Endothelial cell of umbilical vein (primary cell): Measurements from ENCODE around the gene PTCD1. TPM values are rescaled to one million over a fixed set of nuclear protein-coding genes. Genes with fewer than 3 reads are reported as not detected.

Experiments used
- BruUV-seq: library from RNA; stranded (reverse); fragments of 400-500 nt; replicated peaks from 2 replicates; lab custom pipeline; 2021; lab: Mats Ljungman, UMichigan
- CTCF ChIA-PET: fragments of 300-600, 350-600 bp; sonication (Branson Sonifier 250); formaldehyde crosslinking; loops from one replicate; lab custom pipeline; 2021; ENCODE audit warnings: antibody characterized with exemption, inconsistent platforms; lab: Charles Lee
- POLR2A ChIA-PET: fragments of 300-600, 350-600 bp; sonication (Branson Sonifier 250); formaldehyde crosslinking; loops from one replicate; lab custom pipeline; 2021; ENCODE audit warnings: antibody characterized with exemption, inconsistent platforms; lab: Charles Lee
- DNase-seq: peaks from one replicate; pipeline ENCODE4 v3.0.0-alpha.2; 2011; ENCODE audit warnings: low read depth, low spot score
- FAIRE-seq: peaks from 2 replicates; lab custom pipeline; 2011; peaks lifted over from hg19 to GRCh38; lab: Jason Lieb, UNC
- H2AFZ ChIP-seq: 2 replicates; pipeline ENCODE4 v1.6.0; 2012; ENCODE audit warnings: low read depth, low read length, control low read depth, inconsistent platforms
- H3K27ac ChIP-seq: 2 replicates; pipeline ENCODE4 v1.5.1; 2011; ENCODE audit warnings: low read depth, mild to moderate bottlenecking, control low read depth, low read length, moderate library complexity; ENCODE audit not compliant: insufficient read depth
- H3K27me3 ChIP-seq, 2 experiments: 2 replicates each; pipeline versions ENCODE4 v1.6.0 to v1.6.1; 2011; ENCODE audit warnings: low read length in 2 of 2, mixed read lengths in 1 of 2; ENCODE audit not compliant: control insufficient read depth in 2 of 2, insufficient read depth in 2 of 2
- H3K36me3 ChIP-seq, 2 experiments: 2 replicates in 1 of 2; 3 replicates in 1 of 2; pipeline ENCODE4 v1.5.1; 2011; ENCODE audit warnings: low read length in 2 of 2, mild to moderate bottlenecking in 1 of 2, moderate library complexity in 1 of 2; ENCODE audit not compliant: control insufficient read depth in 2 of 2, insufficient read depth in 2 of 2; ENCODE audit errors: extremely low read depth in 1 of 2
- H3K4me1 ChIP-seq: 3 replicates; pipeline ENCODE4 v1.5.1; 2011; ENCODE audit warnings: mild to moderate bottlenecking, low read length; ENCODE audit not compliant: control insufficient read depth, insufficient read depth; ENCODE audit errors: extremely low read depth
- H3K4me2 ChIP-seq: 2 replicates; pipeline ENCODE4 v1.6.1; 2011; ENCODE audit warnings: low read length, control low read depth, mixed read lengths; ENCODE audit not compliant: insufficient read depth
- H3K4me3 ChIP-seq, 3 experiments: fragments of 200-600 bp in 1 of 3; sonication (generic), shearing (Covaris generic) in 1 of 3; replicated peaks in 1 of 3; 2 replicates each; pipeline ENCODE4 v1.5.1; 2011 to 2016; ENCODE audit warnings: control low read depth in 3 of 3, low read length in 3 of 3, mild to moderate bottlenecking in 2 of 3, inconsistent platforms in 1 of 3, low read depth in 1 of 3, moderate library complexity in 1 of 3; ENCODE audit not compliant: insufficient read depth in 1 of 3
- H3K79me2 ChIP-seq: 2 replicates; pipeline ENCODE4 v1.6.0; 2012; ENCODE audit warnings: low read length, inconsistent platforms; ENCODE audit not compliant: control insufficient read depth, insufficient read depth
- H3K9ac ChIP-seq: replicated peaks from 2 replicates; pipeline ENCODE3; 2011; ENCODE audit warnings: low read length, control low read depth; ENCODE audit not compliant: insufficient read depth; ENCODE audit errors: extremely low read depth
- H3K9me1 ChIP-seq: replicated peaks from 3 replicates; pipeline ENCODE4 v1.6.0; 2011; ENCODE audit warnings: mild to moderate bottlenecking, low read length; ENCODE audit not compliant: control insufficient read depth, insufficient read depth; ENCODE audit errors: extremely low read depth
- H3K9me3 ChIP-seq: replicated peaks from 2 replicates; pipeline ENCODE4 v1.5.1; 2012; ENCODE audit warnings: low read length, inconsistent platforms; ENCODE audit not compliant: control insufficient read depth, insufficient read depth
- H4K20me1 ChIP-seq: replicated peaks from 2 replicates; pipeline ENCODE3; 2011; ENCODE audit warnings: mild to moderate bottlenecking, low read length; ENCODE audit not compliant: control insufficient read depth, insufficient read depth; ENCODE audit errors: extremely low read depth
- EZH2 ChIP-seq: IDR thresholded peaks from 2 replicates; pipeline ENCODE4 v1.6.1; 2012; ENCODE audit warnings: borderline replicate concordance, low read depth, mild to moderate bottlenecking, moderate library complexity, low read length, inconsistent platforms; ENCODE audit not compliant: severe bottlenecking
- FOS ChIP-seq: IDR thresholded peaks from 2 replicates; pipeline ENCODE4 v1.6.1; 2011; ENCODE audit warnings: mild to moderate bottlenecking, low read length, moderate library complexity, borderline replicate concordance; ENCODE audit not compliant: insufficient read depth
- GATA2 ChIP-seq: IDR thresholded peaks from 2 replicates; pipeline ENCODE4 v1.7.0; 2011; ENCODE audit warnings: low read depth, mild to moderate bottlenecking, moderate library complexity, mixed read lengths, low read length; ENCODE audit not compliant: insufficient read length, insufficient read depth
- JUN ChIP-seq: IDR thresholded peaks from 2 replicates; pipeline ENCODE4 v1.6.1; 2011; ENCODE audit warnings: borderline replicate concordance, low read depth; ENCODE audit not compliant: insufficient read length, insufficient read depth
- MAX ChIP-seq: IDR thresholded peaks from 2 replicates; pipeline ENCODE4 v1.6.1; 2011; ENCODE audit not compliant: insufficient read depth, insufficient read length
- MYC ChIP-seq: IDR thresholded peaks from one replicate; pipeline ENCODE4 v1.6.1; 2011; ENCODE audit warnings: mild to moderate bottlenecking, low read depth, low read length
- POLR2A ChIP-seq: IDR thresholded peaks from 2 replicates; pipeline ENCODE4 v1.6.1; 2012; ENCODE audit warnings: low read depth, mild to moderate bottlenecking, control low read depth, low read length
- dilution Hi-C: fragments of 300-500 bp; cut with MboI; formaldehyde crosslinking; loops from one replicate; pipeline ENCODE4 v1.15.0; 2019; ENCODE audit warnings: low sequenced_read_pairs; ENCODE audit not compliant: extremely low pct_ligation_motif_present
- intact Hi-C: fragments of 100-400 bp; cut with micrococcal nuclease; formaldehyde crosslinking; loops from one replicate; pipeline ENCODE4 v1.10.0; 2022
- polyA plus RNA-seq, 4 experiments: library from polyadenylated mRNA; depleted of rRNA in 3 of 4; stranded (reverse) in 3 of 4; unstranded in 1 of 4; fragments of >200 nt; gene quantifications; 2 replicates each; pipeline versions ENCODE4 v1.2.1 to v1.2.3, GENCODE V29; 2011 to 2012; ENCODE audit warnings: missing spikeins in 1 of 4
- total RNA-seq: library from RNA; stranded (reverse); gene quantifications from 2 replicates; pipeline ENCODE4 v1.2.3, GENCODE V29; 2021
- TF ChIP-seq, protein P1 (sequence below), 2 donors: IDR thresholded peaks; 1 replicate in 1 of 2; 2 replicates in 1 of 2; pipeline ENCODE4 v1.5.1; 2011; ENCODE audit warnings: low read length in 2 of 2, mild to moderate bottlenecking in 2 of 2, moderate library complexity in 2 of 2, control low read depth in 1 of 2, inconsistent platforms in 1 of 2, low read depth in 1 of 2; ENCODE audit not compliant: insufficient read depth in 1 of 2; ENCODE audit errors: extremely low read depth in 1 of 2

PTCD1 gene
- total and polyA plus RNA-seq, 2 donors (not counting 3 experiments of a cell fraction or from before 2014, with no cell fraction given) = 3.8 to 9.6 TPM

GRCh38 chr7:99404235-99404976, 34.2 kb downstream of the PTCD1 start:
- Histone ChIP-seq H3K27ac (no peak overlapping the region), H3K9me1 (no peaks in the 10 kb centered on the region), H3K4me3 (no peak overlapping the region), H3K4me2 (no peak overlapping the region), H3K9me3 (no peaks in the 10 kb centered on the region), H2AFZ (no peak overlapping the region), H4K20me1 (no peaks in the 10 kb centered on the region), H3K79me2 (peaks cover 58% of the 10 kb centered on the region), H3K9ac (no peak overlapping the region), H3K36me3 (peaks cover 15 to 36% of the 10 kb centered on the region in 2 experiments), H3K4me1 (peaks cover 16% of the 10 kb centered on the region), H3K27me3 (no peaks in the 10 kb centered on the region)
- FAIRE-seq (no peak), DNase-seq (no peak)
- TF ChIP-seq JUN (no peak), MYC (no peak), POLR2A (no peak), FOS (no peak), EZH2 (no peak), MAX (no peak), GATA2 (no peak)
- TF ChIP-seq, protein P1, sequence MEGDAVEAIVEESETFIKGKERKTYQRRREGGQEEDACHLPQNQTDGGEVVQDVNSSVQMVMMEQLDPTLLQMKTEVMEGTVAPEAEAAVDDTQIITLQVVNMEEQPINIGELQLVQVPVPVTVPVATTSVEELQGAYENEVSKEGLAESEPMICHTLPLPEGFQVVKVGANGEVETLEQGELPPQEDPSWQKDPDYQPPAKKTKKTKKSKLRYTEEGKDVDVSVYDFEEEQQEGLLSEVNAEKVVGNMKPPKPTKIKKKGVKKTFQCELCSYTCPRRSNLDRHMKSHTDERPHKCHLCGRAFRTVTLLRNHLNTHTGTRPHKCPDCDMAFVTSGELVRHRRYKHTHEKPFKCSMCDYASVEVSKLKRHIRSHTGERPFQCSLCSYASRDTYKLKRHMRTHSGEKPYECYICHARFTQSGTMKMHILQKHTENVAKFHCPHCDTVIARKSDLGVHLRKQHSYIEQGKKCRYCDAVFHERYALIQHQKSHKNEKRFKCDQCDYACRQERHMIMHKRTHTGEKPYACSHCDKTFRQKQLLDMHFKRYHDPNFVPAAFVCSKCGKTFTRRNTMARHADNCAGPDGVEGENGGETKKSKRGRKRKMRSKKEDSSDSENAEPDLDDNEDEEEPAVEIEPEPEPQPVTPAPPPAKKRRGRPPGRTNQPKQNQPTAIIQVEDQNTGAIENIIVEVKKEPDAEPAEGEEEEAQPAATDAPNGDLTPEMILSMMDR (IDR thresholded peaks at IDR 0.05; ENCODE audit: extremely low read depth in 1 of 2, insufficient read depth in 1 of 2, low read depth in 1 of 2, low read length in 2 of 2) = no peak
- no TSS peak for BruUV-seq
- dilution Hi-C loops (no loop called here), intact Hi-C loops (no loop called here)
- ChIA-PET CTCF (interaction anchor here (0.7 to 1.0 kb wide), 2 partner anchors 18 to 38 kb away, joined by 3 to 4 read pairs; no protein-coding TSS in a partner anchor), POLR2A (interaction anchor here (1.2 kb wide), 1 partner anchor 29 kb away, joined by 5 read pairs; no protein-coding TSS in a partner anchor)
